IMR-90 (cell line): ENCODE measurements around the gene MYCBP. TPM values are rescaled to one million over a fixed set of nuclear protein-coding genes. Genes with fewer than 3 reads are reported as not detected.

Experiments used
- ATAC-seq: fragments of 200-7000 bp; cut with Tn5 transposase; 2 replicates; pipeline ENCODE4 v1.9.1; 2020; ENCODE audit warnings: low read depth, mild to moderate bottlenecking, moderate library complexity
- BruUV-seq: library from RNA; stranded (reverse); fragments of 400-500 nt; replicated peaks from 2 replicates; lab custom pipeline; 2021; lab: Mats Ljungman, UMichigan
- CTCF ChIA-PET: fragments of 300-600 bp; formaldehyde crosslinking; extraction: SDS; loops from one replicate; lab custom pipeline; 2021; ENCODE audit warnings: antibody characterized with exemption; lab: Yijun Ruan, JAX
- POLR2A ChIA-PET: fragments of 300-600 bp; sonication (Branson Sonifier 250); formaldehyde crosslinking; loops from one replicate; lab custom pipeline; 2022; ENCODE audit warnings: antibody characterized with exemption; ENCODE audit not compliant: unreplicated experiment; lab: Charles Lee
- DNase-seq: peaks from one replicate; pipeline ENCODE4 v3.0.0; 2013
- H2AFZ ChIP-seq: replicated peaks from 2 replicates; pipeline ENCODE3; 2013; ENCODE audit warnings: low read length, mild to moderate bottlenecking; ENCODE audit not compliant: poor library complexity
- H2AK5ac ChIP-seq: 2 replicates; pipeline ENCODE4 v1.6.1; 2013; ENCODE audit warnings: low read depth, low read length, inconsistent platforms
- H2AK9ac ChIP-seq: replicated peaks from 2 replicates; pipeline ENCODE3; 2013; ENCODE audit warnings: mild to moderate bottlenecking, low read depth, low read length, moderate library complexity; ENCODE audit not compliant: poor library complexity
- H2BK120ac ChIP-seq: 2 replicates; pipeline ENCODE4 v1.6.1; 2013; ENCODE audit warnings: low read depth, low read length, inconsistent platforms
- H2BK15ac ChIP-seq: 3 replicates; pipeline ENCODE4 v1.6.1; 2013; ENCODE audit warnings: low read depth, low read length, inconsistent platforms
- H2BK20ac ChIP-seq: 2 replicates; pipeline ENCODE4 v1.6.1; 2013; ENCODE audit warnings: low read depth, mild to moderate bottlenecking, inconsistent platforms, low read length, moderate library complexity
- H2BK5ac ChIP-seq: 2 replicates; pipeline ENCODE4 v1.6.1; 2013; ENCODE audit warnings: mild to moderate bottlenecking, low read depth, low read length, inconsistent platforms; ENCODE audit not compliant: poor library complexity, severe bottlenecking
- H3K14ac ChIP-seq: replicated peaks from 2 replicates; pipeline ENCODE4 v1.6.1; 2013; ENCODE audit warnings: low read depth, low read length, inconsistent platforms
- H3K18ac ChIP-seq: 2 replicates; pipeline ENCODE4 v1.6.1; 2013; ENCODE audit warnings: low read depth, low read length, control low read depth
- H3K23ac ChIP-seq: 2 replicates; pipeline ENCODE4 v1.6.1; 2013; ENCODE audit warnings: low read depth, low read length, inconsistent platforms
- H3K27ac ChIP-seq: 2 replicates; pipeline ENCODE4 v1.5.1; 2013; ENCODE audit warnings: mild to moderate bottlenecking, control low read depth, low read length; ENCODE audit not compliant: insufficient read depth
- H3K27me3 ChIP-seq: 2 replicates; pipeline ENCODE4 v1.6.1; 2013; ENCODE audit warnings: low read length; ENCODE audit not compliant: control insufficient read depth, insufficient read depth
- H3K36me3 ChIP-seq: 2 replicates; pipeline ENCODE4 v1.6.1; 2013; ENCODE audit warnings: low read length, mixed read lengths; ENCODE audit not compliant: control insufficient read depth, insufficient read depth
- H3K4ac ChIP-seq: 2 replicates; pipeline ENCODE4 v1.6.1; 2013; ENCODE audit warnings: low read depth, low read length, inconsistent platforms
- H3K4me1 ChIP-seq: 2 replicates; pipeline ENCODE4 v1.6.1; 2013; ENCODE audit warnings: low read length, mixed read lengths; ENCODE audit not compliant: control insufficient read depth, insufficient read depth
- H3K4me2 ChIP-seq: 2 replicates; pipeline ENCODE4 v1.6.1; 2013; ENCODE audit warnings: low read depth, mild to moderate bottlenecking, control low read depth, low read length, moderate library complexity
- H3K4me3 ChIP-seq: 2 replicates; pipeline ENCODE4 v1.5.1; 2013; ENCODE audit warnings: low read depth, mild to moderate bottlenecking, control low read depth, low read length, moderate library complexity; ENCODE audit not compliant: insufficient read depth
- H3K56ac ChIP-seq: 2 replicates; pipeline ENCODE4 v1.6.1; 2013; ENCODE audit warnings: low read length, inconsistent platforms; ENCODE audit not compliant: insufficient read depth; ENCODE audit errors: extremely low read depth
- H3K79me1 ChIP-seq, 2 experiments: 2 replicates each; pipeline ENCODE4 v1.6.1; 2013; ENCODE audit warnings: low read length in 2 of 2, inconsistent platforms in 1 of 2, low read depth in 1 of 2
- H3K9ac ChIP-seq: 2 replicates; pipeline ENCODE4 v1.6.1; 2013; ENCODE audit warnings: low read depth, low read length, control low read depth
- H3K9me1 ChIP-seq: 2 replicates; pipeline ENCODE4 v1.6.1; 2013; ENCODE audit warnings: low read length, inconsistent platforms; ENCODE audit not compliant: insufficient read depth
- H3K9me3 ChIP-seq: 2 replicates; pipeline ENCODE4 v1.6.1; 2013; ENCODE audit warnings: low read length; ENCODE audit not compliant: control insufficient read depth, insufficient read depth
- H4K20me1 ChIP-seq: 2 replicates; pipeline ENCODE4 v1.6.1; 2013; ENCODE audit warnings: low read length, inconsistent platforms; ENCODE audit not compliant: insufficient read depth
- H4K5ac ChIP-seq: 2 replicates; pipeline ENCODE4 v1.6.1; 2013; ENCODE audit warnings: mild to moderate bottlenecking, low read depth, low read length, control low read depth
- H4K8ac ChIP-seq, 2 experiments: 2 replicates each; pipeline ENCODE4 v1.6.1; 2013; ENCODE audit warnings: low read depth in 2 of 2, low read length in 2 of 2, control low read depth in 1 of 2, inconsistent platforms in 1 of 2
- H4K91ac ChIP-seq: 2 replicates; pipeline ENCODE4 v1.6.1; 2013; ENCODE audit warnings: low read depth, low read length, inconsistent platforms; ENCODE audit not compliant: insufficient read depth
- BHLHE40 ChIP-seq: fragments of 150-350 bp; IDR thresholded peaks from 2 replicates; pipeline ENCODE4 v1.6.1; 2016; ENCODE audit warnings: mild to moderate bottlenecking, low read depth, low read length
- CEBPB ChIP-seq: IDR thresholded peaks from 2 replicates; pipeline ENCODE4 v1.6.1; 2012; ENCODE audit warnings: low read depth, low read length, improper control_type of control experiment
- CHD1 ChIP-seq: IDR thresholded peaks from 2 replicates; pipeline ENCODE4 v1.6.1; 2012; ENCODE audit warnings: low read depth, low read length, improper control_type of control experiment
- CTCF ChIP-seq: conservative IDR thresholded peaks from 2 replicates; pipeline ENCODE4 v1.5.1; 2012; ENCODE audit warnings: mild to moderate bottlenecking, low read depth, low read length, improper control_type of control experiment
- ELK1 ChIP-seq: fragments of 150-350 bp; IDR thresholded peaks from 2 replicates; pipeline ENCODE4 v1.6.1; 2016; ENCODE audit warnings: low read depth, mild to moderate bottlenecking, low read length, moderate library complexity, borderline replicate concordance
- FOS ChIP-seq: fragments of 150-350 bp; IDR thresholded peaks from 2 replicates; pipeline ENCODE4 v1.6.1; 2016; ENCODE audit warnings: low read depth, low read length
- MAFK ChIP-seq: IDR thresholded peaks from 2 replicates; pipeline ENCODE4 v1.6.1; 2012; ENCODE audit warnings: low read depth, low read length, improper control_type of control experiment
- MAZ ChIP-seq: IDR thresholded peaks from 2 replicates; pipeline ENCODE4 v1.6.1; 2012; ENCODE audit warnings: low read depth, mild to moderate bottlenecking, low read length, improper control_type of control experiment, moderate library complexity, borderline replicate concordance
- MXI1 ChIP-seq: IDR thresholded peaks from 2 replicates; pipeline ENCODE4 v1.6.1; 2012; ENCODE audit warnings: low read depth, mild to moderate bottlenecking, low read length, moderate library complexity, borderline replicate concordance
- NFE2L2 ChIP-seq: fragments of 150-350 bp; IDR thresholded peaks from 2 replicates; pipeline ENCODE4 v1.6.1; 2016; ENCODE audit warnings: low read depth, mild to moderate bottlenecking, low read length
- POLR2A ChIP-seq: IDR thresholded peaks from 2 replicates; pipeline ENCODE4 v1.6.1; 2012; ENCODE audit warnings: mild to moderate bottlenecking, low read depth, low read length
- RAD21 ChIP-seq: IDR thresholded peaks from 2 replicates; pipeline ENCODE4 v1.6.1; 2012; ENCODE audit warnings: low read length, improper control_type of control experiment
- RCOR1 ChIP-seq: IDR thresholded peaks from 2 replicates; pipeline ENCODE4 v1.6.1; 2012; ENCODE audit warnings: mild to moderate bottlenecking, low read length, improper control_type of control experiment; ENCODE audit not compliant: insufficient replicate concordance
- RFX5 ChIP-seq: IDR thresholded peaks from 2 replicates; pipeline ENCODE4 v1.8.0; 2012; ENCODE audit warnings: low read depth, mild to moderate bottlenecking, low read length, moderate library complexity
- SMC3 ChIP-seq: fragments of 150-350 bp; IDR thresholded peaks from 2 replicates; pipeline ENCODE4 v1.6.1; 2016; ENCODE audit warnings: low read depth, mild to moderate bottlenecking, antibody characterized with exemption, low read length, moderate library complexity
- USF2 ChIP-seq: fragments of 150-350 bp; IDR thresholded peaks from 2 replicates; pipeline ENCODE4 v1.6.1; 2017; ENCODE audit warnings: mild to moderate bottlenecking, antibody characterized with exemption, low read length, low read depth
- dilution Hi-C: fragments of 300-500 bp; cut with HindIII; formaldehyde crosslinking; loops from one replicate; pipeline ENCODE4 v1.14.3; 2018; ENCODE audit warnings: low sequenced_read_pairs; ENCODE audit not compliant: unreplicated experiment
- in situ Hi-C: fragments of 300-500 bp; cut with MboI; formaldehyde crosslinking; loops from 3 replicates; pipeline ENCODE4 v1.14.3; 2019; ENCODE audit warnings: low sequenced_read_pairs, inconsistent platforms, mixed read lengths
- intact Hi-C: fragments of 100-400 bp; cut with micrococcal nuclease; formaldehyde crosslinking; loops from 2 replicates; pipeline ENCODE4 v1.10.0; 2022
- polyA plus RNA-seq, 3 experiments: library from polyadenylated mRNA; depleted of rRNA; stranded (reverse); fragments of >200 nt; gene quantifications; 2 replicates each; pipeline ENCODE4 v1.2.3, GENCODE V29; 2012; ENCODE audit warnings: low replicate concordance in 1 of 3
- total RNA-seq: library from RNA; depleted of rRNA; stranded (reverse); fragments of >200 nt; gene quantifications from 2 replicates; pipeline ENCODE4 v1.2.3, GENCODE V29; 2012

The MYCBP gene
- total and polyA plus RNA-seq, 2 of the 4 experiments (the other 2 are of a cell fraction) = 9.9 to 11.9 TPM

GRCh38 chr1:38881487-38881886 is 8.3 kb upstream of the MYCBP start, which contains the start of gene GJA9:
Gene GJA9, minus strand, starts transcription at chr1:38881587. Its CDS starts 5,489 bp downstream, at chr1:38876098.
- no peaks in the 10 kb centered on the region for H3K9me1 ChIP-seq
- no peaks in the 10 kb centered on the region for H3K4me1 ChIP-seq
- no peak within 1 kb of the TSS for H2BK20ac ChIP-seq
- dilution Hi-C loops = no loop called here
- no peaks in the 10 kb centered on the region for H3K9me3 ChIP-seq
- no peak within 1 kb of the TSS for H3K56ac ChIP-seq
- no peak within 1 kb of the TSS for H2AK9ac ChIP-seq
- H3K9ac ChIP-seq = no peak within 1 kb of the TSS
- H3K79me1 ChIP-seq = no peaks in the 10 kb centered on the region; a peak in 1 of 4 replicates
- H3K36me3 ChIP-seq = no peaks in the 10 kb centered on the region
- in situ Hi-C loops = no loop called here
- H3K18ac ChIP-seq = no peak within 1 kb of the TSS
- BruUV-seq = no TSS peak
- no peak within 1 kb of the TSS for H2BK5ac ChIP-seq
- no peak within 1 kb of the TSS for H3K27ac ChIP-seq
- no peaks in the 10 kb centered on the region for H3K27me3 ChIP-seq
- H2AK5ac ChIP-seq = no peak within 1 kb of the TSS
- intact Hi-C loops = no loop called here
- H3K23ac ChIP-seq = no peak within 1 kb of the TSS
- no peak within 1 kb of the TSS for H4K8ac ChIP-seq
- DNase-seq (no peak), ATAC-seq (0 out of 2 replicates have a peak, but pooled peaks have one; percentile 40)
- H3K4ac ChIP-seq = no peak within 1 kb of the TSS
- no peak within 1 kb of the TSS for H4K5ac ChIP-seq
- ChIA-PET CTCF (no interaction called here), POLR2A (interaction anchor here (0.6 kb wide), 1 partner anchor 18 kb away, joined by 4 read pairs; no protein-coding TSS in a partner anchor)
- no peak within 1 kb of the TSS for H3K4me3 ChIP-seq
- no peak within 1 kb of the TSS for H4K91ac ChIP-seq
- no peaks in the 10 kb centered on the region for H4K20me1 ChIP-seq
- H2BK120ac ChIP-seq = no peak within 1 kb of the TSS
- H2AFZ ChIP-seq = no peak within 1 kb of the TSS
- TF ChIP-seq FOS = no peak
- no peak for TF ChIP-seq RAD21
- no peak for TF ChIP-seq MAFK
- no peak for TF ChIP-seq CTCF
- no peak for TF ChIP-seq MXI1
- no peak for TF ChIP-seq RFX5
- TF ChIP-seq CEBPB = no peak
- TF ChIP-seq BHLHE40 = no peak
- TF ChIP-seq ELK1 = no peak
- no peak for TF ChIP-seq MAZ
- no peak for TF ChIP-seq NFE2L2
- no peak for TF ChIP-seq CHD1
- TF ChIP-seq SMC3 = no peak
- TF ChIP-seq USF2 = no peak
- no peak for TF ChIP-seq RCOR1
- no peak for TF ChIP-seq POLR2A
- no peak within 1 kb of the TSS for H3K14ac ChIP-seq
- H3K4me2 ChIP-seq = no peak within 1 kb of the TSS
- H2BK15ac ChIP-seq = no peak within 1 kb of the TSS
